HG02642 (cell line): ENCODE results near the gene TNRC6B.
"Not testable (repeated sequence)": the region's sequence is repeated elsewhere in the genome, so short reads cannot be mapped to it uniquely, and the experiment has no call there.

Experiments used
- ATAC-seq: cut with Tn5 transposase; IDR thresholded peaks from one replicate; pipeline ENCODE4 v1.9.1; 2021; ENCODE audit warnings: mild to moderate bottlenecking; ENCODE audit not compliant: unreplicated experiment, poor library complexity

TNRC6B gene

GRCh38 chr22:40180403-40180802, 2.7 kb downstream of the TNRC6B start:
- ATAC-seq = no peak

- ATAC-seq = no peak
These were observed 3.6 kb downstream of the TNRC6B start for GRCh38 chr22:40181323-40181722.

DNA sequence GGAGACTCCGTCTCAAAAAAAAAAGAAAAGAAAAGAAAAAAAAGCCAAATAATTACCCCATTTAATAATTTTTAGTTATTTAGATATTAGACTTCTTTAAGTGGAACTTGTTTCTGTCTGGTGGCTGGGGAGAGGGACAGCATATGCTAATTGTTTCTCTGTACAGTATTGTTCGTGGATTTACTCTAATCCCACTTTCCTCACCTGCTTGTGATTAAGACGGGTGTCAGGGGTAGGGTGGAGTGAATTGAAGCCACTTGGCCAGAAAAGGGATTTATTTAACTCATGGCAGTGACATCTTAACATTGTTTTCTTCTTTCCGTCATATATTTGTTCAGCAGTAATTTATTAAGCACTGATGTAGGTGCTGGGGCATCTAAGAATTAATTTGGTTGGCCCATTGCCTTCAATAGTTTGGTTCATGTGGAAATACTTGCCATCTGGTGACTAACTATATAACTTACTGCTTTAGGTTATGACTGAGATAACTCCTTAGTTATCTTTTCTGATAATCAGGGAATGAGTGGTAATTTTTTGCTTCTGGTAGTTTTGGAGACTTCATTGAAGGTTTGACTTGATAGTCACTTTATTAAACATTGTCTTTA, 4.6 kb downstream of the TNRC6B start:
- ATAC-seq = no peak

- no peak for ATAC-seq
These were observed 5.4 kb downstream of the TNRC6B start for GRCh38 chr22:40183029-40183581.

- not testable (repeated sequence) for ATAC-seq
These were observed 5.9 kb downstream of the TNRC6B start for GRCh38 chr22:40183603-40184002.

DNA sequence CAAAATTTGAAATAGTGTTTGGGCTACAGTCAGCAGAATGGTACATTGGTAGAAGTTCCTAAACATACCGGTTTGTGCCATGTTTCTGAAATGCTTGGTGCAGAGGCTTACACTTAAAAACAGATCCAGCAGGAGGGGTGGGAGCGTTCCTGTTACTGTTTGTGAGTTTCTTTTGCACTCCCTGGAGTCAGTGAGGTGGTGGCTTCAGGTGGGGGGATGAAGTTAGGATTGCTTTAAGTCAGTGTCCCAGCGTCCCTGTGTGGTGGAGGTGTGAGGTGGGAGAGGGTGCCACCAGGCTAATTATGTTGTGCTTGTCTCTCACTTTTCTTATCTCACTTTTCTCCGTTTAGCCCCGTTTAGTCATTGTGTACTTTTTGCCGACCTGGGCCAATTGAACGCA, 9.7 kb downstream of the TNRC6B start:
- ATAC-seq = no peak

GRCh38 chr22:40189997-40190396, 12.3 kb downstream of the TNRC6B start:
- ATAC-seq = no peak

DNA sequence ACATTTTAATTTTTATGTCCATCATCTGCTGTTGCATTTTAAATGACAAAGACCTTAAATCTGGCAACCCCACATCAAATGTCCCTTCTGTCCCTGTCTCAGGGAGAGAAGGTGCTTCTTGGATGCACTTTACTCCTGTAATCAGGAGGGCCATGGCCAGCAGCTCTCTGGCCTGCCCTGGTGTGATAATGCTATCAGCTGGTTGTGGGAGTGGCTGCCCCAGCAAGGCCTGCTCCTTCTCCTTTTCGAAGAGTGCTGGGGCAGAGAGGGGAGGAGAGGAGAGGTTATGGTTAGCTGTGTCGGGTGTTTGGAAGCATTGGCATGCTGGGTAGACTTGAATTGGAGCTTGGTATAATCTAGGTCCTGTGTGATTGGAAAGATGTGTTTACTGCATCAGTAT, 12.8 kb downstream of the TNRC6B start:
- ATAC-seq = no peak

DNA sequence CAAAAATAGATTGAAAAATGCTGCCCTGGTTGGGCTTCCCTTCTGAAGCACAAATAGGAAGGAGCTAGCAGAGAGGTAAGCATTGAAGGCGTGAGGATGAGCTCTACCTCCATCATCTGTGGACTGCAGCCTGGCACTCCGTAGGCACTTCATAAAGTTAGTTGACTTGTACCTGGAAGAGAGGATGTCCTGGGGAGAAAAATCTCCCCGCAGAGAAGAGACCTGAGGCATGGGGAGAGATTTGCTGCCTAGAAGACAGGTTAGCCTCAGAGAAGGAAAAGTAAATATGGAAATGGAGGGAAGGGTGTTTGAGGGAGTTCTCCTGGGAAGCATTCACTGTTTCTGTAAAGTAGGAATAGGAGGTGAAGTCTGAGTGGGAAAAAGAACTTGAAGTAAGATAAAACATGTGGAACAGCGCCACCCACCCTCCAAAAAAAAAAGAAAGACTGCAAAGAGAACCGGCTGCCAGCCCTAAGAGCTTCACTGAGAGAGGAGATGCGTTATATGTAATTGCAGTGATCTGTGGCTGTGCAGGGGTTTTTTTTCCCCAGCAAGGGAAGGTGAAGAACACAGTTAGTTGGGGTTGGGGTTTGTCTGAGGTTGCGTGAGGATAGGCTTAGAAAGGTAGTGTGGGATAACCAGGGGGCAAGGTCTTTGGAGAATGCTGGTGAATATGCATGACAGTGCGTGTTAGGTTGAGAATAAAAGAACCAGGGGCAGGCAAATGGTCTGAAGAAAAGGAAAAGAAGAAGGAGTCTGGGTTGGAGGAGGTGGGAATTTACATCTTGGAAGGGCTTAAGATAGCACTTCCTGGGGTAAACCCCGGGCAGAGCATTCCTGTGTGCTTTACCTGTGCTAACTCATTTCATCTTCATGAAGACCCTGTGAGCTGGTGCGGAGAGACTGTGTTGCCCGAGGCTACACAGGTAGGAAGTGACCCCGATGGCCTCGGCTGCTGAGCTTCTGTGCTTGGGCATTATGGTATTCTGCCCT, 16.0 kb downstream of the TNRC6B start:
- ATAC-seq = no peak

DNA sequence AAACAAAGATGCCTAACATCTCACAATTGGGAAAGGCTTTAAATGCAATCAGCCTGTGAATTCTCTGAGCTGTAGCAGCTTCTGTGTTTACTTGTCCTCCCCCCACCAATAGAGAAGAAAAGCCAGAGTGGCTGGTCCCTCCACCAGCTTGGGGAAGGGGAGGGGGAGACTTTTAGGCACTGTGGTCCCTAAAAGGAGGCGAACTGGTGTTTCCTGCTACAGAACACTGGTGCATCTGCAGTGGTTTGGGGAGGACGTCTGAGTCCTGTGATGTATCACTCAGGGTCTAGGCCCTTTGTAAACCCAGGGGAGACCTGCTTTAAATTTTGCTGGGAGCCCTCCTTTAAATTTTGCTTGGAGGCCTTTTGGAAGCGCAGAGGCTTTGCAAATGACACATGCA, 16.9 kb downstream of the TNRC6B start:
- no peak for ATAC-seq

GRCh38 chr22:40196628-40197360, 19.1 kb downstream of the TNRC6B start:
- no peak for ATAC-seq

DNA sequence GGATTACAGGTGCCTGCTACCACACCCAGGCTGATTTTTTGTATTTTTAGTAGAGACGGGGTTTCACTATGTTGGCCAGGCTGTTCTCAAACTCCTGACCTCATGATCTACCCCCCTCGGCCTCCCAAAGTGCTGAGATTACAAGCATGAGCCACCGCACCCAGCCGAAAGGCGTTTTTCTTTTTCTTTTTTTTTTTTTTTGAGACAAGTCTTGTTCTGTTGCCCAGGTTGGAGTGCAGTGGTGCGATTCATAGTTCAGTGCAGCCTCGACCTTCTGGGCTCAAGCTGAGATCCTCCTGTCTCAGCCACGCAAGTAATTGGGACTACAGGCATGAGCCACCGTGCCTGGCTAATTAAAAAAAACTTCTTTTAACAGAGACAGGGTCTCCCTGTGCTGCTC, 19.7 kb downstream of the TNRC6B start:
- ATAC-seq = not testable (repeated sequence)

DNA sequence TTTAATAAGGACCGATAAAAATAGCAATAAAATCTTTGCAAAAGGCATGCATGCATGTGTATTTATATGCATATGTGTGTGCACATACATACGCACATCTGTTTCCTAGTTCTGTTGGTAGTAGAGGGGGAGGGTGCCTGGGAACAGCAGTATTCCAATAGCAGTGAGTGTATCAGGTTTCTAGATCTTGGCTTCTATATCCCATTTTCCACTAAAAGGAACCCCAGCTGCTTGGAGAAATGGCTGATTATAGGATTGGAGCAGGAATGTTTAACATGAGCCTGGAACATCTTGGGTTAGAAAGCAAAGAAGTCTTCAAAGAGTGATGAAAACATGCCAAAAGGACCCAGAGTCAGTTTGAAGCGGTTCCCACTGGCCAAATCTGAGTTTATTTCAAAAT, 21.0 kb downstream of the TNRC6B start:
- ATAC-seq = no peak

- no peak for ATAC-seq
These were observed 21.5 kb downstream of the TNRC6B start for GRCh38 chr22:40199223-40199622.

GRCh38 chr22:40199852-40200251, 22.1 kb downstream of the TNRC6B start:
- ATAC-seq = no peak

DNA sequence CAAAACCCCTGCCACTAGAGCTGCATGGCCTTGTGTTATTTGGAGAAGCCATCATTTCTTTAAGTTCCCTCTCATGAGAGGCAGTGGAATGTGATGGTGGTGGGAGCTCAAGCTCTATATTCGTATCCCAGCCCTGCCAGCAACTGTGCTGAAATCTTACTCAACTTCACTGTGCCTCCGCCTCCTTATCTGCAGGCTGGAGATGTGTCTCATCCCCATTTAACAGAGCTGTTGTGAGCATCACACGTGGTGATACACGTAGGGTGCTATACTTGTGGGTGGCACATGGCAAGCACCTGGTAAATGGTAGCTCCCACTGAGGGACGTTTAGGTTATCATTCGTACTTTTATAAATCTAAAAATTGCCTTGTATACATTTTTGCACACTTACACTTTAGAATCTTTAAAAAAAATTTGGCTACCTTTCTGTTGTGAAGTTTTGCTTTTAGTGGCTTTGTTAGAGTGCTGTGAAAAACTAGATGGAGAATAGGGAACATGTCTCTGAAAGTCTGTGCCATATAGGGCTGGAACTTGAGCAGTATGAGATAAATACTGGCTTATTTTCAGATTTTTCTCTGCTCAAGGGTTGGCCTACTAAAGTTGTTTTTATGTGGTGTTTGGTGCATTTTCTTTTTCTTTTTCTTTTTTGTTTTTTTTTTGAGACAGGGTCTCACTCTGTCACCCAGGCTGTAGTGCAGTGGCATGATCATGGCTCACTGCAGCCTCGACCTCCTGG, 23.2 kb downstream of the TNRC6B start:
- no peak for ATAC-seq

GRCh38 chr22:40202225-40202944, 24.7 kb downstream of the TNRC6B start:
- ATAC-seq = no peak

DNA sequence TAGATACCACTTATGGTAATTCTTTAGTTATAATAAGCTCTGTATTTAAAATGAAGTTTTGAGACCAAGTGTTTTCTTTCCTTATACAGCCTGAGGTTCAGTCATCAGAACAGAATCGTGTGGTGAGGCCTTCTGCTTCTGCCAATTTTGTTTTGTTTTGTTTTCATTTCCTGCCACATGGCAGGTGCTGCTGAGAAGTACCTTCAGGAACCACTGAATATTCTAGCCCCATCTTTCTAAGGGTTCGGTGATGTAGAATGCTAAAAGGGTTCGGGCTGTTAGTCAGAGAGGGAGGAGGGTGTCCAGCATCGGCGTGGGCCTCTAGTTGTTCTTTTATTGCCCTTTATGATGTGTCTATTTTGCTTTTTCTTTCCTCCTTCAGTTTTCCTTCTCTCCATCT, 25.8 kb downstream of the TNRC6B start:
- peak; percentile 52 for ATAC-seq

- ATAC-seq = no peak
These were observed 26.8 kb downstream of the TNRC6B start for GRCh38 chr22:40204321-40205116.
